TTC549 (cell line): Measurements from ENCODE around the gene C16orf90.
"Not testable (repeated sequence)": the region's sequence is repeated elsewhere in the genome, so short reads cannot be mapped to it uniquely, and the experiment has no call there.

ENCODE experiments used
- FAIRE-seq: peaks from 2 replicates; lab custom pipeline; 2012; peaks lifted over from hg19 to GRCh38; lab: Jason Lieb, UNC

The C16orf90 gene

GRCh38 chr16:3482659-3483241 lies 12.5 kb downstream of the C16orf90 start:
- FAIRE-seq: no peak

GRCh38 chr16:3481696-3482658 lies 13.3 kb downstream of the C16orf90 start:
- FAIRE-seq: no peak

- FAIRE-seq: no peak
Observed at GRCh38 chr16:3480901-3481695, 14.2 kb downstream of the C16orf90 start.

- no peak for FAIRE-seq
Observed at GRCh38 chr16:3479654-3480216, 15.6 kb downstream of the C16orf90 start.

GRCh38 chr16:3478242-3478925 lies 16.9 kb downstream of the C16orf90 start:
- FAIRE-seq: no peak

- no peak for FAIRE-seq
Observed at GRCh38 chr16:3476409-3476808, 18.9 kb downstream of the C16orf90 start.

- FAIRE-seq: no peak
Observed at GRCh38 chr16:3475604-3476375, 19.5 kb downstream of the C16orf90 start.

GRCh38 chr16:3474870-3475269 lies 20.4 kb downstream of the C16orf90 start:
- not testable (repeated sequence) for FAIRE-seq

GRCh38 chr16:3474136-3474779 lies 21.0 kb downstream of the C16orf90 start:
- FAIRE-seq: no peak

- not testable (repeated sequence) for FAIRE-seq
Observed at GRCh38 chr16:3473596-3473943, 21.7 kb downstream of the C16orf90 start.

GRCh38 chr16:3472878-3473595 lies 22.3 kb downstream of the C16orf90 start:
- no peak for FAIRE-seq

GRCh38 chr16:3471518-3472176 lies 23.6 kb downstream of the C16orf90 start:
- FAIRE-seq: no peak

GRCh38 chr16:3470723-3471122 lies 24.6 kb downstream of the C16orf90 start:
- FAIRE-seq: no peak

GRCh38 chr16:3469736-3470135 lies 25.6 kb downstream of the C16orf90 start:
- no peak for FAIRE-seq

GRCh38 chr16:3468501-3468900 lies 26.8 kb downstream of the C16orf90 start:
- no peak for FAIRE-seq

- FAIRE-seq: no peak
Observed at GRCh38 chr16:3467921-3468320, 27.4 kb downstream of the C16orf90 start.

GRCh38 chr16:3467182-3467581 lies 28.1 kb downstream of the C16orf90 start:
- FAIRE-seq: no peak

GRCh38 chr16:3465911-3466584 lies 29.2 kb downstream of the C16orf90 start:
- FAIRE-seq: no peak

- no peak for FAIRE-seq
Observed at GRCh38 chr16:3465301-3465700, 30.0 kb downstream of the C16orf90 start.
